Type B pancreatic cell (in vitro differentiated cells): ENCODE measurements around the gene KERA. TPM values are rescaled to one million over a fixed set of nuclear protein-coding genes. Genes with fewer than 3 reads are reported as not detected.

Experiments used
- DNase-seq: peaks from one replicate; pipeline ENCODE4 v3.0.0; 2021; ENCODE audit warnings: mixed read lengths; ENCODE audit not compliant: unreplicated experiment; ENCODE audit errors: extremely low spot score
- H3K27ac Mint-ChIP-seq: 2 replicates; pipeline ENCODE4 v1.8.0; 2021; ENCODE audit warnings: mild to moderate bottlenecking, mixed read lengths
- H3K27me3 Mint-ChIP-seq: 2 replicates; pipeline ENCODE4 v1.8.0; 2021; ENCODE audit warnings: mixed read lengths
- H3K36me3 Mint-ChIP-seq: 2 replicates; pipeline ENCODE4 v1.8.0; 2021; ENCODE audit warnings: mixed read lengths
- H3K4me1 Mint-ChIP-seq: one replicate; pipeline ENCODE4 v1.8.0; 2021; ENCODE audit warnings: mixed read lengths; ENCODE audit not compliant: unreplicated experiment
- H3K4me3 Mint-ChIP-seq: 2 replicates; pipeline ENCODE4 v1.8.0; 2021; ENCODE audit warnings: mild to moderate bottlenecking, mixed read lengths
- H3K9me3 Mint-ChIP-seq: 2 replicates; pipeline ENCODE4 v1.8.0; 2021; ENCODE audit warnings: mixed read lengths
- CTCF ChIP-seq: fragments of 200-600 bp; sonication (generic); conservative IDR thresholded peaks from 2 replicates; pipeline ENCODE4 v1.5.0; 2021; ENCODE audit warnings: antibody characterized with exemption, mild to moderate bottlenecking
- total RNA-seq: library from RNA; stranded (reverse); gene quantifications from 2 replicates; pipeline ENCODE4 v1.2.1, GENCODE V29; 2021; ENCODE audit warnings: low replicate concordance

The KERA gene
- total RNA-seq, 1 donor from 2014 or later: 0.17 TPM

DNA sequence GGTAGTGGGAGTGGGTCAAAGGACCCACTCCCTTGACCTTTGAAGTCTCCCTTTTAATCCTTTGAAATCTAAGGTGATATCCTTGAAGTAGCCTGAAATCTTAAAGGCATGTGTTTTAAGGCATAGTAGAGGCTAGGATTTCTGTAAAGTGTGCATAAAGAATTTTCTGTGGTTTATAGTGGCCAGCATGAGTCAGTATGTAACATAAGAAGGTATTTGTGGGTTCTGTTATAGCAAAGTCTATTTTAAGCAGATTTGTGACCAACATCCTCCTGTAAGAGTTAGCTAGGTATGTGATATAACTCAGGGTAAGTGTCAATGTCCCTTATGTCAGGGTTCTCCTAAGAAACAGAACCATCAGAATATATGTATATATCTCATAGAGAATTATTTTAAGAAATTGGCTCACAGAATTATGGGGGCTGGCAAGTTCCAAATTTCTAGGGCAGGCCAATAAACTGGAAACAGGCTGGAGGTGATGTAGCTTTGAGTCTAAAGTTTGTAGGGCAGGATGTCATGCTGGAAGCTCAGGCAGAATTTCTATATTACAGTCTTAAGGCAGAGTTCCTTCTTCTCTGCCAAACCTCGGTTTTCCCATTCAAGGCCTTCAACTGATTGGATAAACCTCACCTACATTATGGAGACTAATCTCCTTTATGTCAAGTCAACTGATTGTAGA lies 34.4 kb downstream of the KERA start:
- Mint-ChIP-seq H3K4me3 (no peak overlapping the region), H3K27me3 (no peaks in the 10 kb centered on the region), H3K36me3 (no peaks in the 10 kb centered on the region), H3K27ac (no peak overlapping the region), H3K9me3 (peaks cover 12% of the 10 kb centered on the region), H3K4me1 (no peaks in the 10 kb centered on the region)
- no peak for DNase-seq
- no peak for TF ChIP-seq CTCF

GRCh38 chr12:91021076-91021475 lies 36.7 kb downstream of the KERA start:
- Mint-ChIP-seq H3K27ac (no peak overlapping the region), H3K4me1 (no peaks in the 10 kb centered on the region), H3K36me3 (no peaks in the 10 kb centered on the region), H3K9me3 (peaks cover 8% of the 10 kb centered on the region), H3K4me3 (no peak overlapping the region), H3K27me3 (no peaks in the 10 kb centered on the region)
- no peak for TF ChIP-seq CTCF
- DNase-seq: no peak

GRCh38 chr12:91019455-91019854 lies 38.4 kb downstream of the KERA start:
- DNase-seq: no peak
- H3K4me3 Mint-ChIP-seq: no peak overlapping the region
- H3K36me3 Mint-ChIP-seq: no peaks in the 10 kb centered on the region
- TF ChIP-seq CTCF: no peak
- no peaks in the 10 kb centered on the region for H3K4me1 Mint-ChIP-seq
- no peaks in the 10 kb centered on the region for H3K27me3 Mint-ChIP-seq
- peaks cover 6% of the 10 kb centered on the region for H3K9me3 Mint-ChIP-seq
- no peak overlapping the region for H3K27ac Mint-ChIP-seq

DNA sequence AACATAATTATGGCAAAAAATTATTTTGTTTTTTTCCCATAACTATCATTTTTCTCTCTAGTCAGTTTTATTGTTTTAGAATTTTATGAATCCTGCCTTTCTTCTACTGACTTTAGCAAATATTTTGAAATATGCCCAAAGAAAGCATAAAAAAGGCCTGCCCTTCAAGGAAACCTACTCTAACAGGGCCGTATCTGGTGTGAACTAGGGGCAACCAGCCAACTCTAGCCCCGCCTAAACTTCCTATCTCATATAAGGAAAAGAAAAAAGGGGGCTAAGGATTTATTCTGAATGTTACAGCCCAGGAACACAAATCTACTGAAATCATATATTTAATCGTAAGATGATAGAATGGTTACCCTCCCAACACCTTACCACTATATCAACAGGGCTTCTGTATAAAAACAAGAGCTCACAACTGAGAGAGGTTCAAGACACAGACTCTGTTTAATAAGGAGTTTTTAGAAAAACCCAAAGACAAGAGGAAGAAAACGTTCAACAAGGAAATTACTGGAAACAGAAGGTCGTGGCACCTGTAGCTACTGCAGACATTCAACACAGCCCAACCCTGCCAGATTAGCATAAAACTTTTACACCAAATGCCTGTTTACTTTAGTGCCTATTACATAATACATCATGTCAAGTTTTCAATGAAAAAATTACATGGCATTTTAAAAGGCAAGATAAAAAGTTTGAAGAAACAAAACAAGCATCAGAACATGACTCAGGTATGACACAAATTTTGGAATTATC lies 40.1 kb downstream of the KERA start:
- no peak for DNase-seq
- Mint-ChIP-seq H3K4me1 (no peaks in the 10 kb centered on the region), H3K27ac (no peak overlapping the region), H3K36me3 (no peaks in the 10 kb centered on the region), H3K27me3 (no peaks in the 10 kb centered on the region), H3K4me3 (no peak overlapping the region), H3K9me3 (no peaks in the 10 kb centered on the region)
- no peak for TF ChIP-seq CTCF

- DNase-seq: no peak
- Mint-ChIP-seq H3K36me3 (no peaks in the 10 kb centered on the region), H3K9me3 (no peaks in the 10 kb centered on the region), H3K4me3 (no peak overlapping the region), H3K27ac (no peak overlapping the region), H3K4me1 (no peaks in the 10 kb centered on the region), H3K27me3 (no peaks in the 10 kb centered on the region)
- TF ChIP-seq CTCF: no peak
Observed at GRCh38 chr12:91017043-91017442, 40.8 kb downstream of the KERA start.
